CD1c-positive myeloid dendritic cell (primary cell): ENCODE data around the gene SMURF2.

Source experiments
- DNase-seq: peaks from one replicate; pipeline ENCODE4 v3.0.0-alpha.2; 2016; ENCODE audit errors: extremely low spot score

The SMURF2 gene

DNA sequence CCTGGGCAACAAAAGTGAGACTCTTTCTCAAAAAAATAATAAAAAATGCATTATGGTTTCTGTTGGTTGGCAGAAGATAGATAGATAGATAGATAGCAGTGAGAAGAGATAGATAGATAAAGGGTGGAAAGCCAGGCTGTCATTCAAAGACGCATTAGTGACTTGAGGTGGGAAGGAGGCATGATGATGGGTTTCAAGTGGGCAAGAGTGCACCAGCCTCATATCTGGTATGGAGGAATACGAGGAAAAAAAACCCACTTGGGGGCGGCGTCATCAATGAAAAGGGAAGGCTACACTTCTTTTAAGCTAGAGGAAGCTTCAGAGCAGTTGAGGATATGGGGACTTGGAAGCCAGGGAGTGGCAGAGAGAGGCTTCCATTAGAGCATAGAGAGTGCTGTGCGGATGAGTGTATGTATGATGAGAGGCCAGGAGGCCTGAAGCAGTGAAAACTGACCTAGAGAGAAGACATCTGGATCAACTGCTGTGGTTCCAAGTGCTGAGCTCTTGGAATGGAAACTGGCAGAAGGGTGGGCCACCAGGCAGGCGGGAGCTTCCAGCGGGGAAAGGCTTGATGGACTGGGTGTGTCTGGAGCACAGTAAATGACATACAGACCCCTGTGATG is 123.5 kb downstream of the SMURF2 start:
- DNase-seq, result no peak

DNA sequence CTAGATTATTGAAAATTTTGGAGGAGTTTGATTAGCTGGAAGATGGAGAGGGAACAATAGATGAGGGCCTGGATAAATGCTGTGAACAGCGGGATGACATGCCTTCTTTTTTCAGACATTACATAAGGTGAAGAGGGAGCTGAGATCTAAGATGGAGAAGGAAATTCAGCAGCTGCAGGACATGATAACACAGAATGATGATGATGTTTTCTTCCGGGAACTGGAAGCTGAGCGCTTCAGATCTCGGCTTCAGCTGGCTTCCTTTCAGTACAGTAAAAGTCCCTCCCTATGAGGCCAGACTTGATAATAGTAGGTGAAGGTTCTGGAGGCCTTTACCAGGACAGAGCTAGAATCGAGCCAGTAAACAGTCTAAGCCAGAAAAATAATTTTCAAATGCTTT is 124.6 kb downstream of the SMURF2 start:
- DNase-seq, result no peak

DNA sequence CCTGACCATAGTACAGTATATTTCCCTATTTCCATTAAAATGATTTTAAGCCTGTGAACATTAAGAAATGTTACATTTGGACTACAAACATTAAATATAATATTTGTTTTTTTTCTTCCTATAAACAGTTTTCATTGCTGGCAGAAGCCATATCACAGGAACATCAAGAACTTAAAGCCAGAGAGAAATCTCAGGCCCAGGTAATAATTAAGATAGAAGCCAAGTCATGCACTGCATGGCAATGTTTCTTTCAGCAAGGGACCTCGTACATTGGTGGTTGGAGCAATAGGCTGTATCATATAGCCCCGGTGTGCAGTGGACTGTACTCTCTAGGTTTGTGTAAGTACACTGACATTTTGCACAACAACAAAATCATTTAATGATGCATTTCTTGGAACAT is 125.2 kb downstream of the SMURF2 start:
- DNase-seq, result no peak

DNA sequence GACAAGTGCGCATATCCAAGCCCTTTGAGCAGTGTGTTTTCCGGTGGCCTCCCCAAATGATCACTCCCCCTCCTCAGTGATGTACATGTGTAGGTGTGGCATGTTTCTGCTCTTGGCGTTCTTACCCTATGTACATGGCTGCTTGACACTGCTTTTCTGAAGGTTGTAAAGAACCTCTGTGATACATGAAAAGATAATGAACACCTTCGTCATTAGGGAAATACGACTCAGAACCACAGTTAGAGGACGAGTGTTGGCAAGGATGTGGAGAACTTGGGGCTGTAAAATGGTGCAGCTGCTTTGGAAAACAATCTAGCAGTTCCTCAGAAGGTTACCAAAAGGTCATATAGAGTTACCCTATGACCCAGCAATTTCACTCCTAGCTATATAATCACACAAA is 126.8 kb downstream of the SMURF2 start:
- no peak for DNase-seq

DNA sequence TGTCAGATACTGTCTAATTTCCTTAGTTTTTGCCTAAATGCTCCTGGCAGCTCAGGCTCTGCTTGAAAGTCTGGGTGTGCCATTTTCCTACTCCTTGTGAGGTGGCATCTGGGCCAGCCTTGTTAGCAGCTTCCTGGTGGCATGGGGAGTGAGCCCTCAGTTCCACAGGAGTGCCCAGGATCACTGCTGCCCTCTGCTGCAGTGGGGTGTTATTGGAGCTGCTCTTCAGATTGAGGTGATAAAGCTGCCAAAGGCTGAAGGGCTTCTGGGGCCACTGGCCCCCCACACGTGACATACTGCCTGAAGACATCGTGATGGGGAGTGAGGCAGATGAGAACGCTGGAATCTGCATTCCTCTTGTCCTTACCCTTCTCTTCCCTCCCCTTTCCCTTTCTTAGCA is 127.9 kb downstream of the SMURF2 start:
- no peak for DNase-seq

DNA sequence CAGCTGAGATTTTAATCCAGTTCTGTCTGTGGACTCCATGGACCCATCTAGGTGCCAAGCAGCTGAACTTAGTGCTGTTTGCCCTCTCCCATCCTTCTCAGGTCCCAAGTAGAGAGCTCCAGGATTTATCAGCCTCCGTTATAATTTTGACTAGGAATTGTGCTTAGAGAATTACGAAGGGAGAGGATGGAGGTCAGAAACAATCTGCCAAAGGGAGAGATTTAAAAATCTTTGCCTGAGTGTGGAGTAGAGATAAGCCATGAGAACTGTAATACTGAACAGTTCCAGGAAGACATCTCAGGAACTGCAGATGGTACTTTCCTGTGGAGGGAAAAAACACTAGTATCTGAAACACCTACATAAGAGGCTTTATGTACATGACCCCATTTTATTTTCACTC is 128.3 kb downstream of the SMURF2 start:
- no peak for DNase-seq

DNA sequence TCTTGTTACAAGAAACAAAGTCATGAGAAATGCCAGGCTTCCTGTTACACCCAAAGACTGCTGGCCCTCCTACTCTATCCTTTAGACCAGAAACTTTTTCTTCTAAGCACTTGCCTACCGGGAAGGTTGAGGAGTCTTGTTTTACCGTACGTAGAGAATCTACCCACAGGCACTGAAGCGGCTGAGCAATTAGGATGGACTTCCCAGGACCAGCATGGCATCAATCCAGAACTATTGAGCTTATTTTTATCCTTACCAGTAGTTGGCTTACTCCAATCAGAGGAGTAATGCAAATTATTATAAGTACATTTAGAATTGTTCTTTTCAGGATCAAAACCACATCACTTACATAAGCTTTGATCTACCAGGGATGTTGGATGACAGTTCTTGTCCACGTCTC is 129.7 kb downstream of the SMURF2 start:
- DNase-seq, result no peak

DNA sequence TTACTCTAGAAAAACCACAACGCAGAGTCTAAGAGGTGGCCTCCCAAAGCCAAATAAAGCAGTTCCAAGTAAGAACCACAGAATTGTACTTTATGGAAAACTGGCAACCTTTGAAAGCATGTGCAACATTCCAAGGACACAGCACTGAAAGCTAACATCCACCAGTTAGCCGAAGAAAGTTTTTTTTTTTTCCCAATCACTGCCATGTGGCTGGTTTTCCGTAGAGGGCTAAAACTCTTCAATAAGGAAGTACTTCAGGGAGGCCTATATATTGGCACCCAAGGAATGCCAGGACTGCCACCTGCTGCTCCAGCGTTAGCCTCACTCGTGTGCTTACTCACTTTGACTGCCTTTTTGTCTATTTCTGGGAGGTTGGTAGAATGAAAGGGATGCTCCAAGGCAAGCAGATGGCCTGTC is 130.1 kb downstream of the SMURF2 start:
- DNase-seq, result no peak

DNA sequence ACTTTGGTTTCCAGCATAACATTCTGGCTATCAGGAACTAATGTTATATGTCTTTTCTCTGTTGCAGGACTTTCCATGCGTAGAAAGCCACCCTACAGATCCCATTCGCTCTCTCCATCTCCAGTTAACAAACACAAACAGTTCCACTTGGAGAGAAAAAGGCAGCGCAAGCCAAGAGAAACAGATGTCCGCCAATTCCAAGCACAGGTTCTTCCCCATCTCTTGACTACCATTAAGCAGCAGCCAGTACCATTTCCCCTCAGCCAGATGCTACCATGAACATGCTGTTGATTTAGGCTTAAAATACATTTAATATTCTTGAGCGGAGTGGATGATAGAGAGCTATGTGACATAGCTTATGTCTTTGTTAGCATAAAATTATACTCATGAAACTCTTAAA is 132.9 kb downstream of the SMURF2 start:
- no peak for DNase-seq

DNA sequence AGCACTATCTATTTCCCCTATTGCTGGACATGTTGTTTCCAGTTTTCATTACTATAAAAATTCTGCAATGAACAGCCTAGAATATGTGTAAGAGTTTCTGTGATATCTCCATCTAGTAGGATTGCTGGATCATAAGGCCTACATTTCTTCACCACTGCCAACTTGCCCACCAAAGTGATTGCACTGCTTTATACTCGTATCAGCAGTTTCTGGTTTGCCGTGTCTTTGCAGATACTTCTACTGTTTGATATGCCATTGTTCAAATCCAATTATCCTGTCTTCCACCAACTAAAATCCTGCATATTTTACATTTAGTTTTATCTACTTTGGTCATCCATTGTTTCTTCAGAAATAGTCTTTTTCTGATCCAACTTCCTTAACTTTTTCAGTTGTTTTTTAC is 134.2 kb downstream of the SMURF2 start:
- no peak for DNase-seq

DNA sequence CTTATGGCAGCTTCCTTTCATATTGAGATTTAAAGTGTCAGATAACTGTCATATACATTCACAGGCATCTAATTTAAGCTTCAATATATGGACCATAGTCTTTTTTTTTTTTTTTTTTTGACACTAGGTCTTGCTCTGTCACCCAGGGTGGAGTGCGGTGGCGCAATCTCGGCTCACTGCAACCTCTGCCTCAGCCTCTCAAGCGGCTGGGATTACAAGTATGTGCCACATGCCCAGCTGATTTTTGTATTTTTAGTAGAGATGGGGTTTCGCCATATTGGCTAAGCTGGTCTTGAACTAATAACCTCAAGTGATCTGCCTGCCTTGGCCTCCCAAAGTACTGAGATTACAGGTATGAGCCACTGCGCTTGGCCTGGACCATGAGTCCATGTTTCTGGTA is 141.7 kb downstream of the SMURF2 start:
- DNase-seq, result no peak

DNA sequence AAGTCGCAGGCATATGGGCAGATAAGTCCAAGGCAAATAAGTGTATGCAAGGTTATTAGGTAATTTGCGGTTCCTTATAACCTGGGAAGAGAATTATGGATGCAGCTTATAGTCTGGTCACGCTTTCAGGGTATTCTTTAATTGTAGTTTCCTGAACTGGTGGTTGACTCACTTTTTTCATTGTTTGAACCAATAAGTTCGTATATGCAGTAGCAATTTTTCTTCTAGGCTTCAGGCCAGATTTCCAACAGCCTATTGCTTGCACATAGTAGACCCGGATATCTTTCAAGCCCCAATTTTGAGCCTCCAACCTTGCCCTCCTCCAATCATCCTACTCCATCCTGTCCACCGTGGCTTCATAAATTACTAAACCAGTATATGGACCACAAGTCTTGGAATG is 142.5 kb downstream of the SMURF2 start:
- no peak for DNase-seq

DNA sequence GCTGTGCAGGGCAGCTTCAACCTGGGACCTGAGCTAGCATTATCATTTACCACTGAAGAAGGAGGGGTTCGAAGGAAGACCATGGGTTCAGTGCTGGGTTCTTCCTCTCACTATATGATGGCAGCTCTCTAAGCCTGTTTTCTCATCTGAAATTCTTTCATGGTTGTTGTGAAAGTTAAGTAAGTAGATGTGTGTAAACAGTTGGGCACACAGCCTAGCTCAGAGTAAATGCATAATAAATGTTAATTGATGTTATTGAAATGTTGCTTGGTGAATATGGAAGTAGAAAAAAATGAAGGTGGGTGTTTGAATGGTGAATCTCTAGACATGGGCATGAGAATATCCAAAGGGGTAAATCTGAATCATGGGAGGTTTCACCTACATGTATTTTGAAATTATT is 146.3 kb downstream of the SMURF2 start:
- DNase-seq, result no peak

DNA sequence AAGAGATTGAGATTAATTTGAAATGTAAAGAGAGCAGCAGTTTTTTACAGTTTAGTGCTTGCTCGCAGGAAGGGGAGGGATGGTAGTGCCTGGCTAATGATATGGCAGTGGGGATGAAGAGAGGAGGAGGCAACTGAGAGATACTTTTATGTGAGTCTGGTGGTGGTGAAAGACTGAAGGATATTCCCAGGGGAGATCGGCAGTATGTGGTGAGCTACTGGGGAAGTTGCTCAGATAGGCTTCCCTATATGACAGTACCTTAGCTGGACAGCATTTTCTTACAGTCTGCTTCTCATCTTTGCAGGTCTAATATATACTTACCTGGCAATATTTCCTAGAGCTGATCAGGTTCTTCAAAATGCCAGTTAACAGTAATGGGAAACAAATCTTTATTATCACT is 146.7 kb downstream of the SMURF2 start:
- no peak for DNase-seq

DNA sequence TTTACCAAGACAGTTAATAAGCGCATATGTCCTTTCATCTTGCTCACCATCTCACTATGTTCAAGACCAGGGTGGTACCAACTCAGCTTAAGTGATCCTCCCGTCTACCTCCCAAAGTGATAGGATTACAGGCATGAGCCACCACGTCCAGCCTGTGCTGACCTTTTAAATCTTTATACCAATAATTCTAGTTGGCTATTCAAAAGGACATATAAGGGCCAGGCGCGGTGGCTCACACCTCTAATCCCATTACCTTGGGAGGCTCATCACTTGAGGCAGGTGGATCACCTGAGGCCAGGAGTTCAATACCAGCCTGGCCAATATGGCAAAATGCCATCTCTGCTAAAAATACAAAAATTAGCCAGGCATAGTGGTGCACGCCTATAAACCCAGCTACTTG is 152.9 kb downstream of the SMURF2 start:
- DNase-seq, result no peak

DNA sequence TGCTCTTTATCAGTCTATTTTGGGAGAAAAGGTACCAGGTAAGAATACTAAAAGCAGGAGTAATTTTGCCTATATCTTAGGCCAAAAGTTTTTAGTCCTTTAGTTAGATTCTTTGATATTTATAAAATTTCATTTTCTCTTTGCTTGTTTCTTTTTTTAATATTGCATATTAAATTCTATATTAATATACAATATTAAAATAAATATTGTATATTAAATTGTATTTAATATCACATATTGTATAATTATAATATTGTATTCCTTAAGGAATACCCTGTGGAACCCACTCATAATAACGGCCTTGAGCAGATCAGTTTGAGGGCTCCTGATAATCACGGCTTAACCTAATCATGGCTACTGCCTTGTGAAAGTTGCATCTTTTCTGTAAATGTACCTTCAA is 153.4 kb downstream of the SMURF2 start:
- no peak for DNase-seq

DNA sequence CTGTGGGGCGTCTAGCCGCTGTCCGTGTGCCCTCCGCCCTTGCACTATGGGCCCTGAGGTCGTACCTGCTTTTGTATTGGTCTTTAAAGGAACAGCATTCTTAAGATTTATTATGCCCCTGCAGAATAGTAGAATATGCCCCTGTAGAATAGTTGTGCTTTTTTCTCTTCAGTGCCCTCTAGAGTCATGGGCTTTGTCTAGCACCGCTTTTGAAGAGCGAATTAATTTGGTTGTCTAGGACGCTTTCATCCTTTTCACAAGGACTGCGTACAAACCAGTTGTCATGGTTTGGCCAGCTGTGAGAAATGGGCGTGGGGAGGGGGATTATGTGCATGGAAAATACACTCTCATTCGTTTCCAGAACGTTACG is 154.7 kb downstream of the SMURF2 start:
- DNase-seq, result peak; percentile 65

DNA sequence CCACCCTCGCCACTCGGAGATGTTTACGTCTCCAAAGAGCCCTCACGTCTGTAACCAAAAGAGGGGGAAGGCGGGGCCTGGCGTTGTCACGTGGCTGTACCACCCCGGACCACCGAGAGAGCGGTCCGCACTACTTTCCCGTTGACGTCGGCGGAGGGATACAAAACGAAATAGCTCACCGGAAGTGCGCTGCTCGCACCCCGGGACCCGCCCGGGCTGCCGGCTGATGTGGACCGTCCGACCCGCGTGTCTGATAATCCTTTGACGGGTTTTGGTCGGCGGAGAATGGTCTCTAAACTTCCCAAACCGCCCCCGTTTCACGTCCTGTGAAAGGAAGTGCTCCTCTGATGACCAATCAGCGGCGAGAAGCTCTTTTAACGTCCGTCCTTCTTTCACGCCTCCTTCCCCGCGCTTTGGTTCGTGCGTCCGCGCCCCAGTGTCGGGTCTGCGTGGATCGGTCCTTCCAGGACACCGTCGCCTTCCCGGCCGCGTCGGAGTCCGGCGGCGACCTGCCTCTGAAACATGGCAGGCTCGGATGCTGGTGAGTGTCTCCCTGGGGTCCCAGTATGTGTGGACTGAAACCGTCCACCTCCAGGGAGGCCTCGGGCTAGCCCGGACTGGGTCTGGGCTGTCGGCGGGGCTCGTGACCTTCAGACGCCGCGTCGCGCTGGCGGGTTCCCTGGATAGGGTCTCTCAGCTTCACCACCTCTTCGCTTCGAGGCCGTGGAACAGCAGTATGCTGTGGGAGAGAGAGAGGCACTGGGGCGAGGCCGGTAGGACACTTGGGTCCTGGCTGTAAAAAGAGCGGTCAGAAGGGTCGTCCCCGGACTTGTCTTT is 155.3 kb downstream of the SMURF2 start, which contains the start of gene CEP95:
Gene CEP95, plus strand, starts transcription at position 402 of the 837 bp plus-strand sequence. Its CDS starts 121 bp downstream, at position 523.
- DNase-seq, result peak; percentile 97

DNA sequence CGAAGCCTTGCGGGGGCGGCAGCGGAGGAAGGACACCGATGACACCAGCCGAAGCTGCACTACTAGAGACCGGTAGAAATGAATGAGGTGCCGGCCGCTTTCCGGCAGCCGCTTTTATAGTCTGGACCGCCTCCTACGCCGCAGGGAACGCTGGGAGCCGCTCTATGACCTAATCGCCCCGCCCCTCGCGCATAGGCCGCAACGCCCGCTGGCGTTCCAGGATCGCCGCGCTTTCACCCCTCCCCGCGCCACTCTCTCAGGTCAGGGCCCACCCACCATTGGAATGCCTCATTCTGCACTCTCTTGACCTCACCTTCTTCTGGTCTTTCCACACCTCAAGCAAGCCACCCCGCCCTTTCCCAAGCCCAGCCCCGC is 155.9 kb downstream of the SMURF2 start, which contains the start of gene DDX5:
Gene DDX5, minus strand, starts transcription at position 89 of the 375 bp plus-strand sequence. CDS start 170 bp downstream, outside the sequence.
- DNase-seq, result peak; percentile 99

DNA sequence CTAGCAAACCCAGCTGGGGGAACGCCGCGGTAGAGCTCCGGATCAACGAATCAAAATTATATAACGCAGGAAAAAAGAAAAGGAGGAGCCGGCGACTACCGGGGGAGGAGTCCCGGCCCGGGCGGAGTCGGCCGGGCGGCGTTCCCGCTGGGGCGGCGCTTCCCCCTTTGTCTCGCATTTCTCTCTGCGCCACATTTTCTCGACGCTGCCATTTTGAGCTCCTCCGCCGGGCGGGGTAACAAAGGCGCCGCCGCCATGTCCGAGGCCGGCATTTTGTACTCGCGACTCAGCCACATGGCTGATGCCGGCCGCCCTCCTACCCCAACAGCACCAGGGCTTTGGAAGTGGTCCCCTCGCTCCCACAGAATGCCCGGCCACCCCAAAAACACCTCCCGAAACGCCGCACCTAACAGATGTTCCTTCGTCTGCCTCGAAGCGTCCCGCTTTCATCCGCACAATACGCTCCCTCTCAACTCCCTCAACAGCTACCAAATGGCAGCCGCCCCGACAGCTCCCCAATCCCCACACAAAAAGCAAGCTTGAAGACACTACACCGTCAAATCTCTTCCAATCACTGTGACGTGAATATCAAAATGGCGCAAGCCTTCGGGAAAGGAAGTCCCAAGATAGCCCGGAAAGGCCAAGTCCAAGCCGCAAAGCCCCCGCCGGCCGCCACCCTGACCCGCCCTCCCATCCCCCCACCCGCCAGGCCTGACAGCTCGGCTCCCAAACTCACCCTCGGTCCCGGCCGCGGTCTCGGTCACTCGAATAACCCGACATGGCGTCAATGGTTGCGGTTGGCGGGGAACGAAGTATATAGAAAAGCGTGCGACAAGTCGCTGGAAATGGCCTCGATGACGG is 156.5 kb downstream of the SMURF2 start:
- DNase-seq, result peak; percentile 95

DNA sequence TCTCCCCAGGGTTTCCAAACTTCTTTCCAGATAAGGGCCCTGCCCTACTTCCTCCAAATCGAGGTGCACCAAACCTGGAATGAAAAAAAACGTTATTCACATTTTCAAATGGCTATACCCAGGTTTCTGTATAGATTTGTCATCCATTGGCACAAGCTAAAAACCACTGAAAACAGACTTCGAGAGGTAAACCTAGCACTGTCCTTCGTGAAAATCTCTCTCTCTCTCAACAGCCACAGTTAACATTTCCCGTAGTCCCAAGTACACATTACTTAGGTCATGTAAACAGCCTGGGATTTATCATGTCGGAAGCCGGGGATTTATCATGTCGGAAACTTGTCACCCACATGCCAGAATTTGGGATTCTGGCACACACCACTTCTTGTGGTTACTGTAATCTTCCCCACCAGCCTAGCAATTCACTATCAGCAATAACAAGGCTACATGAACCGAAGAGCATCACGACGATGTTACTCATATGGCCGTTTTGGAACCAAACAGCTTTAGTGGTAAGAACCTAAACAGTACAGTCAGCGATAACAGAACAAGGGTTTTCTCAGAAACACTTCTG is 157.3 kb downstream of the SMURF2 start:
- peak; percentile 28 for DNase-seq
